Astrocyte (in vitro differentiated cells and primary cell): ENCODE data around the gene ALDOA. TPM values are rescaled to one million over a fixed set of nuclear protein-coding genes. Genes with fewer than 3 reads are reported as not detected.

ENCODE experiments used
- DNase-seq: peaks from one replicate; pipeline ENCODE4 v3.0.0-alpha.2; 2010; ENCODE audit warnings: low read depth
- FAIRE-seq: peaks from 2 replicates; lab custom pipeline; 2011; peaks lifted over from hg19 to GRCh38; lab: Jason Lieb, UNC
- H2AFZ ChIP-seq: 2 replicates; pipeline ENCODE4 v1.6.0; 2012; ENCODE audit warnings: low read depth, low read length, inconsistent platforms
- H3K27ac ChIP-seq: 2 replicates; pipeline ENCODE4 v1.5.1; 2011; ENCODE audit warnings: low read depth, low read length, inconsistent platforms
- H3K27me3 ChIP-seq: 2 replicates; pipeline ENCODE4 v1.6.0; 2011; ENCODE audit warnings: low read length, inconsistent platforms; ENCODE audit not compliant: insufficient read depth
- H3K36me3 ChIP-seq: 2 replicates; pipeline ENCODE4 v1.5.1; 2011; ENCODE audit warnings: low read length, inconsistent platforms; ENCODE audit not compliant: insufficient read depth
- H3K4me1 ChIP-seq: 2 replicates; pipeline ENCODE4 v1.5.1; 2011; ENCODE audit warnings: low read length, inconsistent platforms; ENCODE audit not compliant: insufficient read depth
- H3K4me2 ChIP-seq: 2 replicates; pipeline ENCODE4 v1.6.0; 2012; ENCODE audit warnings: low read length, inconsistent platforms
- H3K4me3 ChIP-seq: 2 replicates; pipeline ENCODE4 v1.5.1; 2011; ENCODE audit warnings: low read depth, mild to moderate bottlenecking, low read length, inconsistent platforms; ENCODE audit not compliant: insufficient read depth
- H3K79me2 ChIP-seq: 2 replicates; pipeline ENCODE4 v1.6.0; 2012; ENCODE audit warnings: mild to moderate bottlenecking, low read length, inconsistent platforms; ENCODE audit not compliant: insufficient read depth
- H3K9ac ChIP-seq: 2 replicates; pipeline ENCODE4 v1.6.0; 2012; ENCODE audit warnings: mild to moderate bottlenecking, low read length, inconsistent platforms
- H3K9me3 ChIP-seq: 2 replicates; pipeline ENCODE4 v1.5.1; 2012; ENCODE audit warnings: low read depth, mild to moderate bottlenecking, low read length, inconsistent platforms; ENCODE audit not compliant: insufficient read depth
- H4K20me1 ChIP-seq: 2 replicates; pipeline ENCODE4 v1.6.0; 2012; ENCODE audit warnings: low read length, inconsistent platforms; ENCODE audit not compliant: insufficient read depth
- H3K27ac Mint-ChIP-seq: one replicate; pipeline ENCODE4 v1.8.0; 2021; ENCODE audit warnings: mild to moderate bottlenecking, mixed read lengths; ENCODE audit not compliant: unreplicated experiment
- H3K27me3 Mint-ChIP-seq: one replicate; pipeline ENCODE4 v1.8.0; 2021; ENCODE audit warnings: low read depth, mixed read lengths; ENCODE audit not compliant: unreplicated experiment
- H3K36me3 Mint-ChIP-seq: one replicate; pipeline ENCODE4 v1.8.0; 2021; ENCODE audit warnings: low read depth, mixed read lengths; ENCODE audit not compliant: unreplicated experiment
- H3K4me1 Mint-ChIP-seq: one replicate; pipeline ENCODE4 v1.8.0; 2021; ENCODE audit warnings: low read depth, mixed read lengths; ENCODE audit not compliant: unreplicated experiment
- H3K4me3 Mint-ChIP-seq: one replicate; pipeline ENCODE4 v1.8.0; 2021; ENCODE audit warnings: mild to moderate bottlenecking, moderate library complexity, mixed read lengths; ENCODE audit not compliant: unreplicated experiment
- H3K9me3 Mint-ChIP-seq: one replicate; pipeline ENCODE4 v1.8.0; 2021; ENCODE audit warnings: mild to moderate bottlenecking, mixed read lengths; ENCODE audit not compliant: unreplicated experiment
- EZH2 ChIP-seq: IDR thresholded peaks from 2 replicates; pipeline ENCODE4 v1.6.1; 2012; ENCODE audit warnings: mild to moderate bottlenecking, low read length, inconsistent platforms; ENCODE audit not compliant: insufficient read depth
- total RNA-seq: library from RNA; stranded (reverse); gene quantifications from 2 replicates; pipeline ENCODE4 v1.2.1, GENCODE V29; 2021
- TF ChIP-seq, protein P1 (sequence below): IDR thresholded peaks from 2 replicates; pipeline ENCODE4 v1.5.1; 2011; ENCODE audit warnings: low read depth, mild to moderate bottlenecking, inconsistent platforms, low read length, moderate library complexity; ENCODE audit not compliant: insufficient read depth

Gene ALDOA
- total RNA-seq, 1 donor from 2014 or later, result 1,795 TPM

DNA sequence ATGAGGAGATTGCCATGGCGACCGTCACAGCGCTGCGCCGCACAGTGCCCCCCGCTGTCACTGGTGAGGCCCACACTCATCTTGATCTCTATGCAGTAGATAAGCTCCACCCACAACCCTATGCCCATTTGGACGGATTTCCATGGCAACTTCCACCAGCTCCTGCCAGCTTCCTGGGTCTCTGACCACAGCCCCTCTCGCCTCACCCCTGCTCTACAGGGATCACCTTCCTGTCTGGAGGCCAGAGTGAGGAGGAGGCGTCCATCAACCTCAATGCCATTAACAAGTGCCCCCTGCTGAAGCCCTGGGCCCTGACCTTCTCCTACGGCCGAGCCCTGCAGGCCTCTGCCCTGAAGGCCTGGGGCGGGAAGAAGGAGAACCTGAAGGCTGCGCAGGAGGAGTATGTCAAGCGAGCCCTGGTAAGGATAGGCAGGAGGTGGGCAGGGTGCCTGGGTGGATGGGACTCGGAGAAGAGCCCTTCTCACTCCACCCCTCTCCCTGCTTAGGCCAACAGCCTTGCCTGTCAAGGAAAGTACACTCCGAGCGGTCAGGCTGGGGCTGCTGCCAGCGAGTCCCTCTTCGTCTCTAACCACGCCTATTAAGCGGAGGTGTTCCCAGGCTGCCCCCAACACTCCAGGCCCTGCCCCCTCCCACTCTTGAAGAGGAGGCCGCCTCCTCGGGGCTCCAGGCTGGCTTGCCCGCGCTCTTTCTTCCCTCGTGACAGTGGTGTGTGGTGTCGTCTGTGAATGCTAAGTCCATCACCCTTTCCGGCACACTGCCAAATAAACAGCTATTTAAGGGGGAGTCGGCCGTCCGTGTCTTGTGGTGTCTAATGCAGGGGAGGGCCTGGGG lies 4.3 kb downstream of the ALDOA start:
- H3K79me2 ChIP-seq, result peaks cover 64% of the 10 kb centered on the region
- peaks cover 39% of the 10 kb centered on the region for H3K36me3 ChIP-seq
- Mint-ChIP-seq H3K4me1 (peaks cover 37% of the 10 kb centered on the region), H3K27me3 (no peaks in the 10 kb centered on the region), H3K4me3 (peak overlapping the region; percentile 98), H3K36me3 (peaks cover 40% of the 10 kb centered on the region), H3K27ac (no peak overlapping the region), H3K9me3 (no peaks in the 10 kb centered on the region)
- H3K9me3 ChIP-seq, result no peaks in the 10 kb centered on the region
- TF ChIP-seq, protein P1, sequence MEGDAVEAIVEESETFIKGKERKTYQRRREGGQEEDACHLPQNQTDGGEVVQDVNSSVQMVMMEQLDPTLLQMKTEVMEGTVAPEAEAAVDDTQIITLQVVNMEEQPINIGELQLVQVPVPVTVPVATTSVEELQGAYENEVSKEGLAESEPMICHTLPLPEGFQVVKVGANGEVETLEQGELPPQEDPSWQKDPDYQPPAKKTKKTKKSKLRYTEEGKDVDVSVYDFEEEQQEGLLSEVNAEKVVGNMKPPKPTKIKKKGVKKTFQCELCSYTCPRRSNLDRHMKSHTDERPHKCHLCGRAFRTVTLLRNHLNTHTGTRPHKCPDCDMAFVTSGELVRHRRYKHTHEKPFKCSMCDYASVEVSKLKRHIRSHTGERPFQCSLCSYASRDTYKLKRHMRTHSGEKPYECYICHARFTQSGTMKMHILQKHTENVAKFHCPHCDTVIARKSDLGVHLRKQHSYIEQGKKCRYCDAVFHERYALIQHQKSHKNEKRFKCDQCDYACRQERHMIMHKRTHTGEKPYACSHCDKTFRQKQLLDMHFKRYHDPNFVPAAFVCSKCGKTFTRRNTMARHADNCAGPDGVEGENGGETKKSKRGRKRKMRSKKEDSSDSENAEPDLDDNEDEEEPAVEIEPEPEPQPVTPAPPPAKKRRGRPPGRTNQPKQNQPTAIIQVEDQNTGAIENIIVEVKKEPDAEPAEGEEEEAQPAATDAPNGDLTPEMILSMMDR, result no peak
- TF ChIP-seq EZH2, result no peak
- H3K27ac ChIP-seq, result peak overlapping the region; percentile 18
- DNase-seq (peak; percentile 36), FAIRE-seq (no peak)
- no peak overlapping the region for H2AFZ ChIP-seq
- no peak overlapping the region for H3K4me3 ChIP-seq
- H3K9ac ChIP-seq, result peak overlapping the region; percentile 41
- H3K4me2 ChIP-seq, result peak overlapping the region; percentile 78
- H3K4me1 ChIP-seq, result peaks cover 40% of the 10 kb centered on the region
- no peaks in the 10 kb centered on the region for H3K27me3 ChIP-seq
- H4K20me1 ChIP-seq, result peaks cover 63% of the 10 kb centered on the region

DNA sequence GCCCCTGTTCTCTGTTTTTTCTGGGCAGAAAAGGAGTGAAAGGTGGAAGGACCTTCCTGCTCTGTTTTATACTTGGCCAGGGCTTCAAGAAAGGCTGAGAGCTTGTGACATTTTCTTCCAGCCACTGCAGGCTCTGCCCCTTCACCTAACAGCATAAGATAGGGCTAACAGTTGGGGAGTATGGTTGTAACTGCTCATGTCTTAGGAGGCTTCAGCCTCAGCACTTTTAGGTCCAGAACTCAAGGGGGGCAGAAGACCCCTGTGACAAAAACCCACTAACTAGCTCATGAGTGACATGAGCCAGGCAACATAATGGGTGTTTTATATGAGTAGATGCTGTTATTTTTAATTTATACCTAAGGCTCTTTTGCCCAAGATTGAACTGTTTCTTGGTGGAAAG lies 4.9 kb downstream of the ALDOA start:
- Mint-ChIP-seq H3K36me3 (peaks cover 40% of the 10 kb centered on the region), H3K9me3 (no peaks in the 10 kb centered on the region), H3K4me3 (peak overlapping the region; percentile 98), H3K27ac (no peak overlapping the region), H3K4me1 (peaks cover 40% of the 10 kb centered on the region), H3K27me3 (no peaks in the 10 kb centered on the region)
- Histone ChIP-seq H3K27me3 (no peaks in the 10 kb centered on the region), H4K20me1 (peaks cover 63% of the 10 kb centered on the region), H2AFZ (no peak overlapping the region), H3K79me2 (peaks cover 64% of the 10 kb centered on the region), H3K4me2 (peak overlapping the region; percentile 78), H3K9me3 (no peaks in the 10 kb centered on the region), H3K27ac (peak overlapping the region; percentile 18), H3K4me3 (no peak overlapping the region), H3K36me3 (peaks cover 39% of the 10 kb centered on the region), H3K9ac (peak overlapping the region; percentile 41), H3K4me1 (peaks cover 42% of the 10 kb centered on the region)
- no peak for FAIRE-seq
- TF ChIP-seq EZH2, result no peak
- TF ChIP-seq, protein P1, result no peak
- DNase-seq, result no peak
